Activated naive CD8-positive, alpha-beta T cell treated with anti-CD3 and anti-CD28 coated beads, Interleukin-2, amount 50 U/mL, for 24 hours (primary cell): ENCODE data around the gene GALNT2.

Source experiments
- ATAC-seq: fragments of 150-1000 bp; cut with Tn5 transposase; one replicate; pipeline ENCODE4 v1.10.0; 2021
- DNase-seq: peaks from one replicate; pipeline ENCODE4 v3.0.0; 2021
- H3K27ac Mint-ChIP-seq: one replicate; pipeline ENCODE4 v1.8.0; 2021; ENCODE audit warnings: mild to moderate bottlenecking, mixed read lengths
- H3K27me3 Mint-ChIP-seq: one replicate; pipeline ENCODE4 v1.8.0; 2021; ENCODE audit warnings: mixed read lengths
- H3K36me3 Mint-ChIP-seq: one replicate; pipeline ENCODE4 v1.8.0; 2021; ENCODE audit warnings: low read depth, mixed read lengths
- H3K4me1 Mint-ChIP-seq: one replicate; pipeline ENCODE4 v1.8.0; 2021; ENCODE audit warnings: mixed read lengths
- H3K4me3 Mint-ChIP-seq: one replicate; pipeline ENCODE4 v1.8.0; 2021; ENCODE audit warnings: mild to moderate bottlenecking, moderate library complexity, mixed read lengths
- H3K9me3 Mint-ChIP-seq: one replicate; pipeline ENCODE4 v1.8.0; 2021; ENCODE audit warnings: mixed read lengths

Gene GALNT2

GRCh38 chr1:230328342-230329015 is 261.4 kb downstream of the GALNT2 start:
- H3K4me3 Mint-ChIP-seq = no peak overlapping the region
- peak; percentile 22 for ATAC-seq
- H3K4me1 Mint-ChIP-seq = peaks cover 11% of the 10 kb centered on the region
- H3K27ac Mint-ChIP-seq = no peak overlapping the region
- H3K9me3 Mint-ChIP-seq = no peaks in the 10 kb centered on the region
- H3K36me3 Mint-ChIP-seq = no peaks in the 10 kb centered on the region
- H3K27me3 Mint-ChIP-seq = peaks cover 7% of the 10 kb centered on the region
- DNase-seq = no peak

GRCh38 chr1:230330157-230330556 is 263.1 kb downstream of the GALNT2 start:
- no peak for ATAC-seq
- H3K36me3 Mint-ChIP-seq = no peaks in the 10 kb centered on the region

More at GRCh38 chr1:230330157-230330556, 263.1 kb downstream of the GALNT2 start:
- Mint-ChIP-seq H3K4me3 (no peak overlapping the region), H3K4me1 (peaks cover 11% of the 10 kb centered on the region), H3K27me3 (peaks cover 9% of the 10 kb centered on the region), H3K9me3 (no peaks in the 10 kb centered on the region), H3K27ac (no peak overlapping the region)
- no peak for DNase-seq
